ENCODE results near the gene PSAT1. TPM values are rescaled to one million over a fixed set of nuclear protein-coding genes. Genes with fewer than 3 reads are reported as not detected.

Gene PSAT1
- total RNA-seq, 1 experiment from 2014 or later = 226 TPM

- TF ChIP-seq CTCF (IDR thresholded peaks at IDR 0.05 in 2 of 3, conservative IDR thresholded peaks at IDR 0.05 in 1 of 3; ENCODE audit: borderline replicate concordance in 1 of 3, insufficient read depth in 1 of 3, low read depth in 2 of 3, low read length in 2 of 3) = no peak
These were observed 57.5 kb downstream of the PSAT1 start (continued) for GRCh38 chr9:78354324-78354973.

GRCh38 chr9:78354989-78355388 is 58.1 kb downstream of the PSAT1 start:
- ChIA-PET CTCF (interaction anchor here (1.7 kb wide), 1 partner anchor 15 kb away, joined by 3 read pairs; no protein-coding TSS in a partner anchor), RAD21 (ENCODE audit: low non-redundant PET in 1 of 2, low total read pairs in 2 of 2, uncharacterized antibody in 2 of 2, unreplicated experiment in 2 of 2) (no interaction called here), POLR2A (no interaction called here)
- no peak overlapping the region for H3K4me2 ChIP-seq (ENCODE audit: low read length)
- H3K79me2 ChIP-seq (ENCODE audit: insufficient read depth, low read length) = no peaks in the 10 kb centered on the region
- no peak overlapping the region for H2AFZ ChIP-seq (ENCODE audit: low read depth, low read length, poor library complexity, severe bottlenecking)
- BruUV-seq (replicated peaks) = no TSS peak
- no peaks in the 10 kb centered on the region for H3K36me3 ChIP-seq (ENCODE audit: control insufficient read depth in 1 of 2, insufficient read depth in 2 of 2, low read length in 2 of 2)
- H3K27me3 ChIP-seq (ENCODE audit: insufficient read depth, low read length) = no peaks in the 10 kb centered on the region
- no peaks in the 10 kb centered on the region for H3K9me2 ChIP-seq (ENCODE audit: insufficient read depth)
- intact Hi-C loops (cut with micrococcal nuclease) = no loop called here
- no peak for ATAC-seq
- H3K9ac ChIP-seq (ENCODE audit: low read length) = no peak overlapping the region
- no peak overlapping the region for H3K27ac ChIP-seq (ENCODE audit: low read depth, low read length)
- H3K4me3 ChIP-seq (replicated peaks in 1 of 2; ENCODE audit: low read depth in 1 of 2, low read length in 2 of 2) = no peak overlapping the region
- TF ChIP-seq POLR2AphosphoS5 (IDR thresholded peaks at IDR 0.05; ENCODE audit: low read depth, low read length) (no peak), SP1 (IDR thresholded peaks at IDR 0.05; ENCODE audit: low read depth) (no peak)
- no peaks in the 10 kb centered on the region for H3K9me3 ChIP-seq (ENCODE audit: control insufficient read depth in 1 of 2, insufficient read depth in 1 of 2, low read depth in 1 of 2, low read length in 2 of 2)
- peaks cover 6 to 8% of the 10 kb centered on the region in 2 experiments; a peak in 2 of 4 replicates for H3K4me1 ChIP-seq (ENCODE audit: control insufficient read depth in 1 of 2, insufficient read depth in 2 of 2, low read length in 2 of 2)
- no peak for DNase-seq (ENCODE audit: low read depth, low spot score)
- no peaks in the 10 kb centered on the region for H4K20me1 ChIP-seq (ENCODE audit: insufficient read depth)

GRCh38 chr9:78356634-78357033 is 59.7 kb downstream of the PSAT1 start:
- ATAC-seq (no peak), DNase-seq (ENCODE audit: low read depth, low spot score) (no peak)
- no peak for TF ChIP-seq EZH2phosphoT487 (IDR thresholded peaks at IDR 0.05; ENCODE audit: borderline replicate concordance)
- no peak for TF ChIP-seq YY1 (IDR thresholded peaks at IDR 0.05; ENCODE audit: extremely low read depth, insufficient replicate concordance, low read depth, low read length)
- TF ChIP-seq ZNF274 (IDR thresholded peaks at IDR 0.05; ENCODE audit: low read depth, low read length) = no peak
- no peak for TF ChIP-seq ELF1 (IDR thresholded peaks at IDR 0.05; ENCODE audit: borderline replicate concordance, low read depth)
- TF ChIP-seq EZH2 (IDR thresholded peaks at IDR 0.05) = no peak
- no peak for TF ChIP-seq ATF3 (IDR thresholded peaks at IDR 0.05)
- TF ChIP-seq CTCF (IDR thresholded peaks at IDR 0.05 in 2 of 3, conservative IDR thresholded peaks at IDR 0.05 in 1 of 3; ENCODE audit: borderline replicate concordance in 1 of 3, insufficient read depth in 1 of 3, low read depth in 2 of 3, low read length in 2 of 3) = no peak
- no peak for TF ChIP-seq EGR1 (IDR thresholded peaks at IDR 0.05; ENCODE audit: low read depth)
- TF ChIP-seq CEBPB (IDR thresholded peaks at IDR 0.05; ENCODE audit: low read depth) = no peak
- H3K36me3 ChIP-seq (ENCODE audit: control insufficient read depth in 1 of 2, insufficient read depth in 2 of 2, low read length in 2 of 2) = no peaks in the 10 kb centered on the region
- no peak overlapping the region for H3K4me3 ChIP-seq (replicated peaks in 1 of 2; ENCODE audit: low read depth in 1 of 2, low read length in 2 of 2)
- no peak overlapping the region for H3K9ac ChIP-seq (ENCODE audit: low read length)
- no peaks in the 10 kb centered on the region for H4K20me1 ChIP-seq (ENCODE audit: insufficient read depth)
- peaks cover 6 to 8% of the 10 kb centered on the region in 2 experiments; a peak in 2 of 4 replicates for H3K4me1 ChIP-seq (ENCODE audit: control insufficient read depth in 1 of 2, insufficient read depth in 2 of 2, low read length in 2 of 2)
- H2AFZ ChIP-seq (ENCODE audit: low read depth, low read length, poor library complexity, severe bottlenecking) = no peak overlapping the region
- H3K9me3 ChIP-seq (ENCODE audit: control insufficient read depth in 1 of 2, insufficient read depth in 1 of 2, low read depth in 1 of 2, low read length in 2 of 2) = no peaks in the 10 kb centered on the region
- H3K79me2 ChIP-seq (ENCODE audit: insufficient read depth, low read length) = no peaks in the 10 kb centered on the region
- RAD21 ChIA-PET (ENCODE audit: low non-redundant PET in 1 of 2, low total read pairs in 2 of 2, uncharacterized antibody in 2 of 2, unreplicated experiment in 2 of 2) = no interaction called here
- CTCF ChIA-PET = no interaction called here
- H3K27me3 ChIP-seq (ENCODE audit: insufficient read depth, low read length) = no peaks in the 10 kb centered on the region
- H3K4me2 ChIP-seq (ENCODE audit: low read length) = no peak overlapping the region
- BruUV-seq (replicated peaks) = no TSS peak
- POLR2A ChIA-PET = no interaction called here
- H3K9me2 ChIP-seq (ENCODE audit: insufficient read depth) = no peaks in the 10 kb centered on the region
- intact Hi-C loops (cut with micrococcal nuclease) = no loop called here
- H3K27ac ChIP-seq (ENCODE audit: low read depth, low read length) = no peak overlapping the region

All from HCT116 (cell line).